Mononuclear cell (primary cell): ENCODE results near the gene HNF1B. TPM values are rescaled to one million over a fixed set of nuclear protein-coding genes. Genes with fewer than 3 reads are reported as not detected.

ENCODE experiments used
- H3K27me3 ChIP-seq: 2 replicates; pipeline ENCODE4 v1.6.0; 2011; ENCODE audit warnings: low read length, control low read depth; ENCODE audit not compliant: insufficient read depth
- H3K4me1 ChIP-seq: 2 replicates; pipeline ENCODE4 v1.5.1; 2011; ENCODE audit warnings: mild to moderate bottlenecking, low read length, control low read depth; ENCODE audit not compliant: insufficient read depth
- H3K4me3 ChIP-seq: 2 replicates; pipeline ENCODE4 v1.5.1; 2011; ENCODE audit warnings: mild to moderate bottlenecking, low read length, moderate library complexity
- H3K9me3 ChIP-seq: 2 replicates; pipeline ENCODE4 v1.5.1; 2011; ENCODE audit warnings: low read depth, mild to moderate bottlenecking, control low read depth, low read length
- total RNA-seq: library from RNA; depleted of rRNA; stranded (reverse); fragments of >200 nt; gene quantifications from one replicate; pipeline ENCODE4 v1.2.3, GENCODE V29; 2012

The HNF1B gene
- total RNA-seq, 1 donor: not detected

DNA sequence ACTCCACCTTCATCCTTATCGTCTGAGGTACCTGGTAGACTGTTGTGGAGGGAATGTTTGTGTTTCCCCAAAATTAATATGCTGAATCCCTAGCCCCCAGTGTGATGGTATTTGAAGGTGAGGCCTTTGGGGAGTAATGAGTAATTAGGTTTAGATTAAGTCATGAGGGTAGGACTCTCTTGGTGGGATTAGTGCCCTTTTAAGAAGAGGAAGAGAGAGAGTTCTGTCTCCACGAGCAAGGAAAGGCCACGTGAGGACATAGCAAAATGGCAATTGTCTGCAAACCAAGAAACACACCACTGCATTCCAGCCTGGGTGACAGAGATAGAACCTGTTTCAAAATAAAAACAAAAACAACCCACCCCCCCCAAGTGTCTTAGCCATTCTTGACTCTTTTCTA is 80.6 kb downstream of the HNF1B start:
- Histone ChIP-seq H3K9me3 (no peaks in the 10 kb centered on the region), H3K4me1 (no peaks in the 10 kb centered on the region), H3K27me3 (no peaks in the 10 kb centered on the region), H3K4me3 (no peak overlapping the region)

DNA sequence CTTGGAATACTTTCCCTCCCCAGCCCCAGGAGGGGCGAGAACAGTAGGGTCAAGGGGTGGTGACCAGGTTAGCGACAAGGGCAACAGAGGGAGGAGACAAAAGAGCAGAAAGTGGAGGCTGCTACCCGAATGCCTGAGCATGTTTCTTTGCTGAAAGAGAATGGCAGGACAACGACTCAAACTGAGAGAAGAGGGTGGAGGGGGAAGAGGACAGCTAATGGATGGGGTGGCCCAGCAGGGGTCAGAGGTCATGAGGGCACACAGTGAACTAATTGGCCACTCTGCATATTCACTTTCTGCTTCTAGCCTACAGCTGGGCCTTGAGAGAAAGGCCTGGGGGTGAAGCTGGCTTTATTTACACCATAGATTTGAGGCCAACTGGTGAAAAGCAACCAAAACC is 82.5 kb downstream of the HNF1B start:
- no peaks in the 10 kb centered on the region for H3K4me1 ChIP-seq
- no peak overlapping the region for H3K4me3 ChIP-seq
- H3K9me3 ChIP-seq: no peaks in the 10 kb centered on the region
- H3K27me3 ChIP-seq: no peaks in the 10 kb centered on the region

DNA sequence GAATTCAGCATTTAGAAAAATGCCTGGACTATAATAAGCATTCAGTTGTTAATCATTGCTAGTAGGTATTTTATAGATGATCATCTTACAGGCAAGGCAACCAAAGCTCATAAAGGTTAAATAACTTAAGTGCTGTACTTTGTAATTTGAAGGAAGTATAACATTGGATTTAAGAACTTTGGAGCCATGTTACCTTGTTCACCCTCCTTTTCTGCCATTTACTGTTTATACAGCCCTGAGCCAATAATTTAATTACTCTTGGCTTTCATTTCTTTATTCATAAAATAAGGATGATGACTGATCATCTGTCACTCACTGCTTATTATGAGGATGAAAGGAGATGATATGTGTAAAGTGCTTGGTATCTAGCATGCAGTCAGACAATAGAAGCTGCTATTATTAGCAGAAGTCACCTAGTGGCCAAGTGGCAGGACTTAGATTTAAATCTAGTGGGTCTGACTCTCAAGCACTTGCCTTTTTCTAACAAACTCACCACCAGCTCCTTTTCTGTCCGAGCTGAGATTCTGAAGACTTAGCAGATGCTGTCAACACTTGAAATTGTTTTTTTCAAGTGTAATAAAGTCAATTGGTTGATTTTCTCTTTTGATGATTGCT is 83.4 kb downstream of the HNF1B start:
- no peaks in the 10 kb centered on the region for H3K27me3 ChIP-seq

DNA sequence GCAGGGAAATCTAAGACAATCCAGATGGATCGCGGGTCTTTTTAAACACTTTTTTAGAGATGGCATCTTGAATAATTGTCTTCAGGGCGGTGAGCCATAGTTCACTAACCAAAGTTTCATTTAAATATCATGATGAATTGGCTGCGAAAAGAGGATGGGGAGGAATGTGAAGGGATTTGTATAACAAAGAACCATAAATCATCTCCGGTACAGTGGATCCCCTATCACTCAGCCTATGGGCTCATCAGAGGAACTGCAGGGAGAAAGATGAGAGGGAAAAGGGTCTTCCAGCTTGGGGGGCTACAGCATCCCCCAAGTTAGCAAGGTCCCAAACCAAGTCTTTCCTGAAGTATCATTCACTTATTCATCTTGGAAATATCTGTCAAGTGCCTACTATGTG is 84.9 kb downstream of the HNF1B start:
- no peaks in the 10 kb centered on the region for H3K9me3 ChIP-seq
- H3K27me3 ChIP-seq: no peaks in the 10 kb centered on the region
- H3K4me1 ChIP-seq: no peaks in the 10 kb centered on the region
- H3K4me3 ChIP-seq: no peak overlapping the region

More for the DNA sequence above, 83.4 kb downstream of the HNF1B start:
- H3K9me3 ChIP-seq: no peaks in the 10 kb centered on the region
- H3K4me3 ChIP-seq: no peak overlapping the region
- H3K4me1 ChIP-seq: no peaks in the 10 kb centered on the region

DNA sequence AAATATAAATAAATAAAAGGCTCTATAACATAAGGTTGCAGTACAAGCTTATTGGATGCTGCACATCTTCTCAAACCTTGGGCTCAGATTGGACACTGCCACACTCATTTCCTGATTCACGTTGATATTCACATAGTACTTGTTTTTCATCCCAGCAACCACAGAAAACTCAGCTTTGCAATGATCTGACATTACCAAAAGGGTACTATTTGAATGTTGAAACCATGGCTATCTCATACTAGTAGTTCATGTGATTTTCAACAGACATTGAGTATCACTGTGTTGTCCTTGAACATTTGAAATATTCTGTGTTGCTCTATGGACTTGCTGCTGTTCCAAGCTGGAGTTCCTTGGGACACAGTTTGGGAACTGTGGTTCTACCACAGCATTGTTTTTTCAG is 87.7 kb downstream of the HNF1B start:
- Histone ChIP-seq H3K4me3 (no peak overlapping the region), H3K9me3 (no peaks in the 10 kb centered on the region), H3K4me1 (no peaks in the 10 kb centered on the region), H3K27me3 (peaks cover 4% of the 10 kb centered on the region)

DNA sequence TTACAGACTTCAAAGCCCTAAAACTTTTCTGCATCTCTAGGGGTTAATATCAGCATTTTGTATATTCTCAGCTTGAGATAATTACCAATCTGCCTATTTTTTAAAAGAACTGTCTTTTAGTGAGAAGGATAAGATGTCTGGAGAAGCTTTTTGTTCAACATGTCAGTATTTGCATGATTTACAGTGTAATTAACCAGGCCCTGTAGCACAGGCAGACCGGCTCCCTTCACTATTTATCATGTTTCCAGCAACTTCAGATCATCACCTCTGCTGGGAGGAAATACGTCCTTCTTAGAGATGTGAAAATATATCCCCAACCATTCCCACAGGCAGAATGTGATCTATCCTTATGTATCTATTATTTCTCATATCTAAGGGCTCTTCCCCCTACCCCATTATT is 93.0 kb downstream of the HNF1B start:
- peaks cover 33% of the 10 kb centered on the region for H3K27me3 ChIP-seq
- H3K4me1 ChIP-seq: no peaks in the 10 kb centered on the region
- no peaks in the 10 kb centered on the region for H3K9me3 ChIP-seq
- no peak overlapping the region for H3K4me3 ChIP-seq

- Histone ChIP-seq H3K27me3 (peaks cover 46% of the 10 kb centered on the region), H3K4me3 (no peak overlapping the region), H3K4me1 (no peaks in the 10 kb centered on the region), H3K9me3 (no peaks in the 10 kb centered on the region)
These were observed 94.3 kb downstream of the HNF1B start for GRCh38 chr17:37650419-37651003.

DNA sequence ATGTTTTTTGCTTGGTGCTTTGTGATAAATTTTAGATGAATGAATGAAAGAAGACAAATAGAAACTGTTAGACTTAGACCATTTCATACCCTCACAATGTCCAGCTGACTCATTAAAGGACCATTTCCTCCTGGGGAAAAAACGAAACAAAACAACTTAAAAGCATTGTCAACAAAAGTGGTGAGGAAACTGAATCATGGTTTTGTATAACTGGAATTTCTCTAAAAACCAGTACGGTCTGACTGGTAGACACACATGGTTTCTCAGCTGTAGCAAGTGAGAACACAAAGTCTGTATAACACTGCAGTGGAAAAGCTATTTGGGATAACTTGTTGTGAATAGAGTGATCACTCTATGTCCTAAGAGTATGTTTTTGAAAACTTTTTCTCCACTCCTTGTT is 96.3 kb downstream of the HNF1B start:
- H3K9me3 ChIP-seq: no peaks in the 10 kb centered on the region
- H3K4me3 ChIP-seq: no peak overlapping the region
- H3K4me1 ChIP-seq: peaks cover 5% of the 10 kb centered on the region
- H3K27me3 ChIP-seq: peaks cover 57% of the 10 kb centered on the region

GRCh38 chr17:37647856-37648255 is 97.0 kb downstream of the HNF1B start:
- H3K9me3 ChIP-seq: no peaks in the 10 kb centered on the region
- peaks cover 57% of the 10 kb centered on the region for H3K27me3 ChIP-seq
- H3K4me1 ChIP-seq: peaks cover 8% of the 10 kb centered on the region
- no peak overlapping the region for H3K4me3 ChIP-seq

DNA sequence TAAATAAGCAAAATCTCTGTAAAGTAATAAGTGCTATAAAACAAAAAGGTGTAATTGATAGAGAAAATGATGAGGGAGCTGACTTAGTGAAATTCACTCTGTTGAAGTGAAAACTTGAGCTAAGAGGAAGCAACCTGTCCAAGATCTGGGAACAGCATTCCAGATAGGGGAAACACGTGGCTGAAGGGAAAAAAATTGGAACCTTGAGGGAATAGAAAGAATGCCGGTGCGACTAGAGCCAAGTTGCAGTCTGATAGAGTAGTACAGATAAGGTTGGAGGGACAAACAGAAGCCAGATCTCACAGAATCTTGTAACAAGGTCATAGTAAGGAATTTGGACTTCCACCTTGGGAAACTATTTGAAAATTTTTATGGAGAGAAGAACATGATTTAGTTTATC is 101.0 kb downstream of the HNF1B start:
- H3K27me3 ChIP-seq: peaks cover 38% of the 10 kb centered on the region
- no peaks in the 10 kb centered on the region for H3K9me3 ChIP-seq
- H3K4me3 ChIP-seq: no peak overlapping the region
- peaks cover 19% of the 10 kb centered on the region for H3K4me1 ChIP-seq

DNA sequence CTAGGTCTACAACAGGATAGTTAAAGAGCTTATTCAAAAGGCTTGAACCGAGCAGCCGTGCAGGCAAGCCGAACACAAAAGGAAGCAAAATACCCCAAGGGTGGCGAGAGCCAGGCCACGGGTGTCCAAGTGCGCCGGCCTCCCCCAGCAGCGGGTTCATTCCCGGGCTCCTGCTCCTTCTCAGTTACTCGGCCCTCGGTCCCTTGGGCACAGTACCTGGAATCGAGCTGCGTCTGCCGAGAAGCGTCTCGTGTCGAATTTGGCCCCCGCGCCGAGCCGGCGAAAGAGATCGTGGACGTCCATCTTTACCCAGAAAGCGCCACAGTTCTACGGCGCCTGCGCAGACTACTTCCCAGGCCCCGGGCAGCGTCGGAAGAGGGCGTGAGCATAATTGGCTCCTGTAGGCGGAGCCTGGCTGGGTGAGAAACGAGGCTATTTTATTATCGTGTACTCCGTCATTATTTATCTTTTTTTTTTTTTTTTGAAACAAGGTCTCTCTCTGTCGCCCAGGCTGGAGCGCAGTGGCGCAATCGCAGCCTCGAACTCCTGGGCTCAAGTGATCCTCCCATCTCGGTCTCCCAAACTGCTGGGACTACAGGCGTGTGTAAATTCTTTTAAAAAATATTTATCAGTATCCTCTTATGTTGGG is 101.6 kb downstream of the HNF1B start, which contains the start of gene DDX52:
Gene DDX52 (minus strand): TSS at position 329 of the 649 bp plus-strand sequence. CDS start 26 bp downstream, at position 303.
- peak within 1 kb of the TSS; percentile 96 for H3K4me3 ChIP-seq
- peaks cover 19% of the 10 kb centered on the region for H3K4me1 ChIP-seq
- no peaks in the 10 kb centered on the region for H3K9me3 ChIP-seq
- peaks cover 35% of the 10 kb centered on the region for H3K27me3 ChIP-seq

DNA sequence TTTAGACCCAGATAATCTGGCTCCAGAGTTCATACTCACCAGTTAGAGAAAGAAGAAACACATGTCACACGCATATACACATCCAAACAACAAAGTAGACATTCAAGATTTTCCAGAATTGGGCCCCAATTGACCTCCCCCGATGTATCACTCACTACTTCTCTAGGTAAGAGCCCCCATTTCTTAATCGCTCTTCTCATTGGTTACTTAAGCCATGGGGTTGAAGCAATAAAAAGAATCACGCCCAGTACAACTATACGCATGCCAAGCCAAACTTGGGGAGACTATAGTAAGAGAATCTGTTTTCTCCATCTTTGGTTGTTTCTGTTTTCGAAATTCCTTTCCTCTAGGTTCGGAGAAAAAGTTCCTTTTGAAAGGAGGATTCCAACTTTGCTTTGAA is 102.2 kb downstream of the HNF1B start:
- peaks cover 19% of the 10 kb centered on the region for H3K4me1 ChIP-seq
- peaks cover 35% of the 10 kb centered on the region for H3K27me3 ChIP-seq
- peak overlapping the region; percentile 96 for H3K4me3 ChIP-seq
- no peaks in the 10 kb centered on the region for H3K9me3 ChIP-seq

DNA sequence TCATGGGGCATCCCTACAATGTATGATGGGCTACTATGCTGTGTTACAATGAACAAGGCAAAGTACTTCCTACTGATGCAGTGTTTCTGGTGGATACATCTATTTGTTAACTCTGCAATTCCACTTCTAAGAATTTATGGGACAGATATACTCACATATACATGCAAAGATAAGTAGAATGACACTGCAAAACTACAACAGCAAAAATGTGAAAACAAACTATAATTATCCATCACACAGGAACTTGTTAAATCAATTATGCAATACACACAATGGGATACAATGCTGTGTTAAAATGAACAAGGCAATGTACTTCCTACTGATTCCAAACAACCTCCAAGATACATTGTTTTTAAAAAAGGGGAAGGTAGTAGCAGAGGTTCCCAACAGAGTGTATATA is 104.8 kb downstream of the HNF1B start:
- Histone ChIP-seq H3K27me3 (peaks cover 10% of the 10 kb centered on the region), H3K4me3 (no peak overlapping the region), H3K9me3 (no peaks in the 10 kb centered on the region), H3K4me1 (peaks cover 19% of the 10 kb centered on the region)

DNA sequence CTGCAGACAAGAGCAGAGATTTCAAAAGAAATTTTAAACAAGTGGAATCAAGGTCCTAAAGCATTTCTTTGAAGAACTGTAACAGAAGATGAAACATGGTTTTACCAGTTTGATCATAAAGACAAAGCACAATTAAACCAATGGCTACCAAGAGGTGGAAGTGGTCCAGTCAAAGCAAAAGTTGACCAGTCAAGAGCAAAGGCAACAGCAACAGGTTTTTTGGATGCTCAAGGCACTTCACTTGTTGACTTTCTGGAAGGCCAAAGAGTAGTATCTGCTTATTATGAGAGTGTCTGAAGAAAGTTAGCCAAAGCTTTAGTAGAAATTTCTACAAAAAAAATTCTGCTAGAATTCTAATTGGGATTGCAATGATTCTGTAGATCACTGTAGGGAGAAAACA is 106.9 kb downstream of the HNF1B start:
- no peaks in the 10 kb centered on the region for H3K27me3 ChIP-seq
- H3K4me1 ChIP-seq: peaks cover 12% of the 10 kb centered on the region
- no peak overlapping the region for H3K4me3 ChIP-seq
- no peaks in the 10 kb centered on the region for H3K9me3 ChIP-seq
